Fibroblast of the conjunctiva (primary cell): ENCODE measurements around the gene FABP7.

Experiments
- DNase-seq: peaks from one replicate; pipeline ENCODE4 v3.0.0-alpha.2; 2010; ENCODE audit warnings: low read depth

Gene FABP7

GRCh38 chr6:122758927-122759334 is 20.6 kb upstream of the FABP7 start:
- no peak for DNase-seq

GRCh38 chr6:122760330-122760729 is 19.2 kb upstream of the FABP7 start:
- no peak for DNase-seq

GRCh38 chr6:122766256-122766655 is 13.3 kb upstream of the FABP7 start:
- DNase-seq: no peak

GRCh38 chr6:122770835-122771601 is 8.5 kb upstream of the FABP7 start:
- no peak for DNase-seq

- DNase-seq: no peak
Observed at GRCh38 chr6:122772724-122773415, 6.6 kb upstream of the FABP7 start.

GRCh38 chr6:122775975-122776374 is 3.5 kb upstream of the FABP7 start:
- no peak for DNase-seq

GRCh38 chr6:122778302-122778701 is 1.2 kb upstream of the FABP7 start:
- no peak for DNase-seq

- DNase-seq: no peak
Observed at GRCh38 chr6:122778985-122779661, 393 bp upstream of the FABP7 start.

- DNase-seq: no peak
Observed at GRCh38 chr6:122780114-122780513, 598 bp downstream of the FABP7 start.

- DNase-seq: no peak
Observed at GRCh38 chr6:122781716-122782115, 2.2 kb downstream of the FABP7 start.

GRCh38 chr6:122783401-122783800 is 3.9 kb downstream of the FABP7 start:
- no peak for DNase-seq

GRCh38 chr6:122785891-122786290 is 6.4 kb downstream of the FABP7 start:
- DNase-seq: no peak

- DNase-seq: no peak
Observed at GRCh38 chr6:122787721-122788120, 8.2 kb downstream of the FABP7 start.

GRCh38 chr6:122788208-122788607 is 8.7 kb downstream of the FABP7 start:
- DNase-seq: no peak

- DNase-seq: peak; percentile 64
Observed at GRCh38 chr6:122788663-122789181, 9.2 kb downstream of the FABP7 start.

- DNase-seq: peak; percentile 39
Observed at GRCh38 chr6:122789182-122790027, 9.9 kb downstream of the FABP7 start, which contains the start of gene SMPDL3A. SMPDL3A (plus strand) TSS chr6:122789258; CDS start chr6:122789347, 89 bp downstream.

- DNase-seq: no peak
Observed at GRCh38 chr6:122790028-122790422, 10.5 kb downstream of the FABP7 start.

- DNase-seq: no peak
Observed at GRCh38 chr6:122790423-122791309, 11.2 kb downstream of the FABP7 start.

- DNase-seq: no peak
Observed at GRCh38 chr6:122791310-122791679, 11.8 kb downstream of the FABP7 start.

GRCh38 chr6:122792766-122793165 is 13.2 kb downstream of the FABP7 start:
- DNase-seq: no peak

- no peak for DNase-seq
Observed at GRCh38 chr6:122797537-122797936, 18.0 kb downstream of the FABP7 start.
